ENCODE measurements around the gene SEMA7A.

SEMA7A gene

DNA sequence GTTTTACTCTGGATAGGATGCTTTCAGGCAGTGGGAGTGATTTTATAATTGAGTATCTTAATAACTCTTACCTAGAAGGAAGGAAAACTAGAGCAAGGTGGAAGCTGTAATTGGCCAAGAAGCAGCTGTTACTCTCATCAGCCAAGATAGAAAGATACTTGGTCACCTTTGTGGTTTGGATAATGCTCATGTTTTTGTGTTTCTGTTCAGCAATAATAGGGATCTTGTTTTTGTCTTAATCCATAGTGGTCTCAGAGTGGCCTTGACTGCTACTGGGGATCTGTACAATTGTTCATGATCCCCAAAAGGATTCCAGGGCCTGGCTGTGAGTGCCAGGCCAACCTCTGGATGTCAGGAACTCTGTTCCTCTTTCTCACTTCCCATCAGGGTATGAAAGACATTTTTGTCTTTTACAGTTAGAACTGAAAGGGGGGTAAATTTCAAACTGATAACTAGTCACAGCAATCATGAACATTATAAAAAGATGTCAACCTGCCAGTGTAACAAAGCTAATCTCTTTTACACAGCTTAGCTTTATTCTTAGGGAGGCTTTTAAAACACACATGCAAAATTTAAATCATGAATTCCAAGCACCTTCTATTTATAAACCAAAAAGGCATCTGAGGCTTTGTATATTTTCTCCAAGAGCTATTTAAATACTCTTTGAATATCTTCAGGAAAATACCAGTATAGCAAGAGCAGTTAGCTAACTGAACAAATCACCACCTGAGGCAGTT lies 21.2 kb upstream of the SEMA7A start:
- Histone ChIP-seq H3K4me2 (ENCODE audit: low read length) (no peak overlapping the region), H2AFZ (ENCODE audit: low read depth, low read length) (no peak overlapping the region), H3K27me3 (ENCODE audit: low read depth, low read length) (no peaks in the 10 kb centered on the region), H3K27ac (ENCODE audit: low read length) (no peak overlapping the region; the same call in 1 of the 2 replicates), H4K20me1 (ENCODE audit: insufficient read depth, low read length) (peaks cover 27% of the 10 kb centered on the region), H3K9ac (ENCODE audit: low read length) (no peak overlapping the region), H3K4me3 (ENCODE audit: low read length) (no peak overlapping the region), H3K9me3 (ENCODE audit: insufficient read depth, low read length) (no peaks in the 10 kb centered on the region), H3K4me1 (ENCODE audit: low read length) (peaks cover 19% of the 10 kb centered on the region), H3K36me3 (replicated peaks; ENCODE audit: low read depth, low read length) (peaks cover 70% of the 10 kb centered on the region), H3K79me2 (ENCODE audit: low read length) (peaks cover 38% of the 10 kb centered on the region)
- no peak for TF ChIP-seq EZH2phosphoT487 (IDR thresholded peaks at IDR 0.05; ENCODE audit: low read depth)
- TF ChIP-seq, protein P1, sequence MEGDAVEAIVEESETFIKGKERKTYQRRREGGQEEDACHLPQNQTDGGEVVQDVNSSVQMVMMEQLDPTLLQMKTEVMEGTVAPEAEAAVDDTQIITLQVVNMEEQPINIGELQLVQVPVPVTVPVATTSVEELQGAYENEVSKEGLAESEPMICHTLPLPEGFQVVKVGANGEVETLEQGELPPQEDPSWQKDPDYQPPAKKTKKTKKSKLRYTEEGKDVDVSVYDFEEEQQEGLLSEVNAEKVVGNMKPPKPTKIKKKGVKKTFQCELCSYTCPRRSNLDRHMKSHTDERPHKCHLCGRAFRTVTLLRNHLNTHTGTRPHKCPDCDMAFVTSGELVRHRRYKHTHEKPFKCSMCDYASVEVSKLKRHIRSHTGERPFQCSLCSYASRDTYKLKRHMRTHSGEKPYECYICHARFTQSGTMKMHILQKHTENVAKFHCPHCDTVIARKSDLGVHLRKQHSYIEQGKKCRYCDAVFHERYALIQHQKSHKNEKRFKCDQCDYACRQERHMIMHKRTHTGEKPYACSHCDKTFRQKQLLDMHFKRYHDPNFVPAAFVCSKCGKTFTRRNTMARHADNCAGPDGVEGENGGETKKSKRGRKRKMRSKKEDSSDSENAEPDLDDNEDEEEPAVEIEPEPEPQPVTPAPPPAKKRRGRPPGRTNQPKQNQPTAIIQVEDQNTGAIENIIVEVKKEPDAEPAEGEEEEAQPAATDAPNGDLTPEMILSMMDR (IDR thresholded peaks at IDR 0.05; ENCODE audit: low read depth, low read length) = no peak

DNA sequence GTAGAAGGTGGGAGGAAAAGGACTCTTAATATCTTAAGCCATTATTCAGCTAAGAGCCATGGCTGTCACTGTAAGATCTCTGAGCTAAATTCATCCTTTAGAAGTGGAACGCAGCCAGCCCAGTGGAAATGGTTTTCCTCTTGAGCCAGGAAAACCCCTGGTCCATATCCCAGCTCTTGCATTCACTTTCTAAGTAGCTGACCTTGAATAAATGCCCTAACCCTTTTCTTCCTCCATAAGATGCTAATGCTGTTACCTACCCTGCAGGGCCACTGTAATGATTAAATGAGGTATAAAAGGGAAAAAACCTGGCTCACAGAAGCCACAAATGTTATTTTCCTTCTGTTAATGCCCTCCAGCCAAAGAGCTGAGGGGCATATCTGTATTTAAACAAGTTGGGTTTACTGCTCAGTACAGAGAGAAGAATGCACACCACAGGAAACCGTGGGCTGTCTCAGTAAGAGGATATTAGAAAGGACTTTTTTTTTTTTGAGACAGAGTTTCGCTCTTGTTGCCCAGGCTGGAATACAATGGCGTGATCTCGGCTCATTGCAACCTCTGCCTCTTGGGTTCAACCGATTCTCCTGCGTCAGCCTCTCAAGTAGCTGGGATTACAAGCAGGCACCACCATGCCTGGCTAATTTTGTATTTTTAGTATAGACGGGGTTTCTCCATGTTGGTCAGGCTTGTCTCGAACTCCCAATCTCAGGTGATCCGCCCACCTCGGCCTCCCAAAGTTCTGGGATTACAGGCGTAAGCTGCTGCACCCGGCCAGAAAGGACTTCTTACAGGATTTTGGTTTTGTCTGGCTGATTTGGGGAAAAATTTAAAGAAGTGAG lies 20.4 kb upstream of the SEMA7A start:
- no peak for TF ChIP-seq EZH2phosphoT487 (IDR thresholded peaks at IDR 0.05; ENCODE audit: low read depth)
- TF ChIP-seq, protein P1 (IDR thresholded peaks at IDR 0.05; ENCODE audit: low read depth, low read length) = no peak
- H2AFZ ChIP-seq (ENCODE audit: low read depth, low read length) = no peak overlapping the region
- H3K9me3 ChIP-seq (ENCODE audit: insufficient read depth, low read length) = no peaks in the 10 kb centered on the region
- no peak overlapping the region for H3K4me2 ChIP-seq (ENCODE audit: low read length)
- no peak overlapping the region for H3K4me3 ChIP-seq (ENCODE audit: low read length)
- no peak overlapping the region for H3K27ac ChIP-seq (ENCODE audit: low read length)
- H3K79me2 ChIP-seq (ENCODE audit: low read length) = peaks cover 30% of the 10 kb centered on the region
- peaks cover 78% of the 10 kb centered on the region for H3K36me3 ChIP-seq (replicated peaks; ENCODE audit: low read depth, low read length)
- peaks cover 27% of the 10 kb centered on the region for H4K20me1 ChIP-seq (ENCODE audit: insufficient read depth, low read length)
- no peaks in the 10 kb centered on the region for H3K27me3 ChIP-seq (ENCODE audit: low read depth, low read length)
- H3K4me1 ChIP-seq (ENCODE audit: low read length) = peaks cover 15% of the 10 kb centered on the region
- H3K9ac ChIP-seq (ENCODE audit: low read length) = no peak overlapping the region

DNA sequence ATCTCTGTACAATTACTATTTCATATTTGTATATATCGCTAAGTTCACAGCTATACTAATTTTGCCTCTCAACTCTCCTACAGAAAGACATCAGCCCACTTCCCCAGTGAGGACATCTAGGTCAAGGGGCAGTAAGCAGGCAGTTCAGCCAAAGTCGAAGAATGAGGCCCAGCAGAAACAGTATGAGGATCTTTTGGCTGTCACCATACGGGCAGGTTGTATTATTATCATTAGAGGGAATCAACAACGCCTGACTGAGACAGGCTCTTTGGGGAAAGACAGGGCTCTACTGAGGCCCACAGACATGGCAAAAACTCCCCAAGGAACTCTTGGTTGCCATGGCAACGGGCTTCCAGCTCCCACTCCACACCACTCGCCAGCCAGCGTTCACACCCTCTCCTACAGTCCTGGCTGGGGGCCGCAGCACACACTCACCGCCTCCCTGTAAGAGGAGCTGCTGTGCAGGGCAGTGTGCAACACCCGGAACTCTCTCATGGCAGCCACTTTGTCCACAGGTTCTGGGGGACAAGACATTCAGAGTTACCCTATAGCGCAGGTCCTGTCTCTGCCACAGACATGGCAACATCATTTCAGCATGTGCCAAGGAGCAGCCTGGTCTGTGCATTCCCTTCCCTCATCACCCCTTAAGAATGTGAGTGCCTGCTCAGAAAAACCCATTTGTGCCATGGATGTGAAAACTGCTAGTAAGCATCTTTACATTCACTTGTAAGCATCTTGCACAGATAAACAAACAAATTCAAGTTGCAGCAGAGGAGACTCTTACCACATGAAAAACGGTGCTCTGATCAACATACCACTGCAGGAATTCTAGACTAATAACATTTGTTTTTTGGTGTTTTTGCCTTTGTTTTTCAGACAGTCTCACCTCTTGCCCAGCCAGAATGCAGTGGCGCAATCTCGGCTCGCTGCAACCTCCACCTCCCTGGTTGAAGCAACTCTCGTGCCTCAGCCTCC lies 18.4 kb upstream of the SEMA7A start:
- no peaks in the 10 kb centered on the region for H3K27me3 ChIP-seq (ENCODE audit: low read depth, low read length)
- no peak for TF ChIP-seq EZH2phosphoT487 (IDR thresholded peaks at IDR 0.05; ENCODE audit: low read depth)
- TF ChIP-seq, protein P1 (IDR thresholded peaks at IDR 0.05; ENCODE audit: low read depth, low read length) = no peak
- H3K4me3 ChIP-seq (ENCODE audit: low read length) = no peak overlapping the region
- no peak overlapping the region for H3K27ac ChIP-seq (ENCODE audit: low read length)
- H4K20me1 ChIP-seq (ENCODE audit: insufficient read depth, low read length) = peaks cover 25% of the 10 kb centered on the region
- H3K79me2 ChIP-seq (ENCODE audit: low read length) = peaks cover 15% of the 10 kb centered on the region
- no peaks in the 10 kb centered on the region for H3K9me3 ChIP-seq (ENCODE audit: insufficient read depth, low read length)
- H3K4me2 ChIP-seq (ENCODE audit: low read length) = no peak overlapping the region
- peaks cover 81% of the 10 kb centered on the region for H3K36me3 ChIP-seq (replicated peaks; ENCODE audit: low read depth, low read length)
- H3K9ac ChIP-seq (ENCODE audit: low read length) = no peak overlapping the region
- H3K4me1 ChIP-seq (ENCODE audit: low read length) = peaks cover 7% of the 10 kb centered on the region
- H2AFZ ChIP-seq (ENCODE audit: low read depth, low read length) = no peak overlapping the region

Data from OCI-LY3 (cell line).